IMR-90 (cell line): ENCODE measurements around the gene DHRSX. TPM values are rescaled to one million over a fixed set of nuclear protein-coding genes. Genes with fewer than 3 reads are reported as not detected.

Source experiments
- ATAC-seq: fragments of 200-7000 bp; cut with Tn5 transposase; 2 replicates; pipeline ENCODE4 v1.9.1; 2020; ENCODE audit warnings: low read depth, mild to moderate bottlenecking, moderate library complexity
- BruUV-seq: library from RNA; stranded (reverse); fragments of 400-500 nt; replicated peaks from 2 replicates; lab custom pipeline; 2021; lab: Mats Ljungman, UMichigan
- CTCF ChIA-PET: fragments of 300-600 bp; formaldehyde crosslinking; extraction: SDS; loops from one replicate; lab custom pipeline; 2021; ENCODE audit warnings: antibody characterized with exemption; lab: Yijun Ruan, JAX
- POLR2A ChIA-PET: fragments of 300-600 bp; sonication (Branson Sonifier 250); formaldehyde crosslinking; loops from one replicate; lab custom pipeline; 2022; ENCODE audit warnings: antibody characterized with exemption; ENCODE audit not compliant: unreplicated experiment; lab: Charles Lee
- DNase-seq: peaks from one replicate; pipeline ENCODE4 v3.0.0; 2013
- H2AFZ ChIP-seq: replicated peaks from 2 replicates; pipeline ENCODE3; 2013; ENCODE audit warnings: low read length, mild to moderate bottlenecking; ENCODE audit not compliant: poor library complexity
- H2AK5ac ChIP-seq: 2 replicates; pipeline ENCODE4 v1.6.1; 2013; ENCODE audit warnings: low read depth, low read length, inconsistent platforms
- H2AK9ac ChIP-seq: replicated peaks from 2 replicates; pipeline ENCODE3; 2013; ENCODE audit warnings: mild to moderate bottlenecking, low read depth, low read length, moderate library complexity; ENCODE audit not compliant: poor library complexity
- H2BK120ac ChIP-seq: 2 replicates; pipeline ENCODE4 v1.6.1; 2013; ENCODE audit warnings: low read depth, low read length, inconsistent platforms
- H2BK15ac ChIP-seq: 3 replicates; pipeline ENCODE4 v1.6.1; 2013; ENCODE audit warnings: low read depth, low read length, inconsistent platforms
- H2BK20ac ChIP-seq: 2 replicates; pipeline ENCODE4 v1.6.1; 2013; ENCODE audit warnings: low read depth, mild to moderate bottlenecking, inconsistent platforms, low read length, moderate library complexity
- H2BK5ac ChIP-seq: 2 replicates; pipeline ENCODE4 v1.6.1; 2013; ENCODE audit warnings: mild to moderate bottlenecking, low read depth, low read length, inconsistent platforms; ENCODE audit not compliant: poor library complexity, severe bottlenecking
- H3K14ac ChIP-seq: replicated peaks from 2 replicates; pipeline ENCODE4 v1.6.1; 2013; ENCODE audit warnings: low read depth, low read length, inconsistent platforms
- H3K18ac ChIP-seq: 2 replicates; pipeline ENCODE4 v1.6.1; 2013; ENCODE audit warnings: low read depth, low read length, control low read depth
- H3K23ac ChIP-seq: 2 replicates; pipeline ENCODE4 v1.6.1; 2013; ENCODE audit warnings: low read depth, low read length, inconsistent platforms
- H3K27ac ChIP-seq: 2 replicates; pipeline ENCODE4 v1.5.1; 2013; ENCODE audit warnings: mild to moderate bottlenecking, control low read depth, low read length; ENCODE audit not compliant: insufficient read depth
- H3K27me3 ChIP-seq: 2 replicates; pipeline ENCODE4 v1.6.1; 2013; ENCODE audit warnings: low read length; ENCODE audit not compliant: control insufficient read depth, insufficient read depth
- H3K36me3 ChIP-seq: 2 replicates; pipeline ENCODE4 v1.6.1; 2013; ENCODE audit warnings: low read length, mixed read lengths; ENCODE audit not compliant: control insufficient read depth, insufficient read depth
- H3K4ac ChIP-seq: 2 replicates; pipeline ENCODE4 v1.6.1; 2013; ENCODE audit warnings: low read depth, low read length, inconsistent platforms
- H3K4me1 ChIP-seq: 2 replicates; pipeline ENCODE4 v1.6.1; 2013; ENCODE audit warnings: low read length, mixed read lengths; ENCODE audit not compliant: control insufficient read depth, insufficient read depth
- H3K4me2 ChIP-seq: 2 replicates; pipeline ENCODE4 v1.6.1; 2013; ENCODE audit warnings: low read depth, mild to moderate bottlenecking, control low read depth, low read length, moderate library complexity
- H3K4me3 ChIP-seq: 2 replicates; pipeline ENCODE4 v1.5.1; 2013; ENCODE audit warnings: low read depth, mild to moderate bottlenecking, control low read depth, low read length, moderate library complexity; ENCODE audit not compliant: insufficient read depth
- H3K56ac ChIP-seq: 2 replicates; pipeline ENCODE4 v1.6.1; 2013; ENCODE audit warnings: low read length, inconsistent platforms; ENCODE audit not compliant: insufficient read depth; ENCODE audit errors: extremely low read depth
- H3K79me1 ChIP-seq, 2 experiments: 2 replicates each; pipeline ENCODE4 v1.6.1; 2013; ENCODE audit warnings: low read length in 2 of 2, inconsistent platforms in 1 of 2, low read depth in 1 of 2
- H3K9ac ChIP-seq: 2 replicates; pipeline ENCODE4 v1.6.1; 2013; ENCODE audit warnings: low read depth, low read length, control low read depth
- H3K9me1 ChIP-seq: 2 replicates; pipeline ENCODE4 v1.6.1; 2013; ENCODE audit warnings: low read length, inconsistent platforms; ENCODE audit not compliant: insufficient read depth
- H3K9me3 ChIP-seq: 2 replicates; pipeline ENCODE4 v1.6.1; 2013; ENCODE audit warnings: low read length; ENCODE audit not compliant: control insufficient read depth, insufficient read depth
- H4K20me1 ChIP-seq: 2 replicates; pipeline ENCODE4 v1.6.1; 2013; ENCODE audit warnings: low read length, inconsistent platforms; ENCODE audit not compliant: insufficient read depth
- H4K5ac ChIP-seq: 2 replicates; pipeline ENCODE4 v1.6.1; 2013; ENCODE audit warnings: mild to moderate bottlenecking, low read depth, low read length, control low read depth
- H4K8ac ChIP-seq, 2 experiments: 2 replicates each; pipeline ENCODE4 v1.6.1; 2013; ENCODE audit warnings: low read depth in 2 of 2, low read length in 2 of 2, control low read depth in 1 of 2, inconsistent platforms in 1 of 2
- H4K91ac ChIP-seq: 2 replicates; pipeline ENCODE4 v1.6.1; 2013; ENCODE audit warnings: low read depth, low read length, inconsistent platforms; ENCODE audit not compliant: insufficient read depth
- BHLHE40 ChIP-seq: fragments of 150-350 bp; IDR thresholded peaks from 2 replicates; pipeline ENCODE4 v1.6.1; 2016; ENCODE audit warnings: mild to moderate bottlenecking, low read depth, low read length
- CEBPB ChIP-seq: IDR thresholded peaks from 2 replicates; pipeline ENCODE4 v1.6.1; 2012; ENCODE audit warnings: low read depth, low read length, improper control_type of control experiment
- FOS ChIP-seq: fragments of 150-350 bp; IDR thresholded peaks from 2 replicates; pipeline ENCODE4 v1.6.1; 2016; ENCODE audit warnings: low read depth, low read length
- MAFK ChIP-seq: IDR thresholded peaks from 2 replicates; pipeline ENCODE4 v1.6.1; 2012; ENCODE audit warnings: low read depth, low read length, improper control_type of control experiment
- MAZ ChIP-seq: IDR thresholded peaks from 2 replicates; pipeline ENCODE4 v1.6.1; 2012; ENCODE audit warnings: low read depth, mild to moderate bottlenecking, low read length, improper control_type of control experiment, moderate library complexity, borderline replicate concordance
- NFE2L2 ChIP-seq: fragments of 150-350 bp; IDR thresholded peaks from 2 replicates; pipeline ENCODE4 v1.6.1; 2016; ENCODE audit warnings: low read depth, mild to moderate bottlenecking, low read length
- POLR2A ChIP-seq: IDR thresholded peaks from 2 replicates; pipeline ENCODE4 v1.6.1; 2012; ENCODE audit warnings: mild to moderate bottlenecking, low read depth, low read length
- RAD21 ChIP-seq: IDR thresholded peaks from 2 replicates; pipeline ENCODE4 v1.6.1; 2012; ENCODE audit warnings: low read length, improper control_type of control experiment
- RFX5 ChIP-seq: IDR thresholded peaks from 2 replicates; pipeline ENCODE4 v1.8.0; 2012; ENCODE audit warnings: low read depth, mild to moderate bottlenecking, low read length, moderate library complexity
- USF2 ChIP-seq: fragments of 150-350 bp; IDR thresholded peaks from 2 replicates; pipeline ENCODE4 v1.6.1; 2017; ENCODE audit warnings: mild to moderate bottlenecking, antibody characterized with exemption, low read length, low read depth
- WGBS, 2 experiments: methylation state at CpG; one replicate each; pipeline versions ENCODE4 v1.1.5 to v1.1.7; 2013; ENCODE audit warnings: missing lambda C conversion rate in 2 of 2; ENCODE audit not compliant: insufficient read length in 1 of 2; ENCODE audit errors: extremely low coverage in 2 of 2; 5-methylcytosine and 5-hydroxymethylcytosine counted together
- dilution Hi-C: fragments of 300-500 bp; cut with HindIII; formaldehyde crosslinking; loops from one replicate; pipeline ENCODE4 v1.14.3; 2018; ENCODE audit warnings: low sequenced_read_pairs; ENCODE audit not compliant: unreplicated experiment
- in situ Hi-C: fragments of 300-500 bp; cut with MboI; formaldehyde crosslinking; loops from 3 replicates; pipeline ENCODE4 v1.14.3; 2019; ENCODE audit warnings: low sequenced_read_pairs, inconsistent platforms, mixed read lengths
- intact Hi-C: fragments of 100-400 bp; cut with micrococcal nuclease; formaldehyde crosslinking; loops from 2 replicates; pipeline ENCODE4 v1.10.0; 2022
- polyA plus RNA-seq, 3 experiments: library from polyadenylated mRNA; depleted of rRNA; stranded (reverse); fragments of >200 nt; gene quantifications; 2 replicates each; pipeline ENCODE4 v1.2.3, GENCODE V29; 2012; ENCODE audit warnings: low replicate concordance in 1 of 3
- total RNA-seq: library from RNA; depleted of rRNA; stranded (reverse); fragments of >200 nt; gene quantifications from 2 replicates; pipeline ENCODE4 v1.2.3, GENCODE V29; 2012

The DHRSX gene
- total and polyA plus RNA-seq, 2 of the 4 experiments (the other 2 are of a cell fraction), result 26.2 to 38.0 TPM

GRCh38 chrX:2466876-2467656 is 33.7 kb downstream of the DHRSX start:
- CTCF ChIA-PET, result no interaction called here
- BruUV-seq, result no TSS peak

More at GRCh38 chrX:2466876-2467656, 33.7 kb downstream of the DHRSX start:
- intact Hi-C loops, result no loop called here
- WGBS, 2 experiments, result 70% methylated on average over 2 of the region's 20 CpGs; no CpG with 5 or more reads in 1 of the 2 experiments
- H4K5ac ChIP-seq, result no peak overlapping the region
- H3K4me3 ChIP-seq, result no peak overlapping the region
- dilution Hi-C loops, result no loop called here
- H3K27me3 ChIP-seq, result no peaks in the 10 kb centered on the region
- H3K9me3 ChIP-seq, result no peaks in the 10 kb centered on the region
- POLR2A ChIA-PET, result no interaction called here
- no peak overlapping the region for H3K4me2 ChIP-seq
- H3K56ac ChIP-seq, result no peak overlapping the region
- no peak overlapping the region for H3K9ac ChIP-seq
- no peak overlapping the region for H3K4ac ChIP-seq
- no peak overlapping the region for H4K8ac ChIP-seq
- H4K91ac ChIP-seq, result no peak overlapping the region
- no peak for DNase-seq
- H3K36me3 ChIP-seq, result peaks cover 2% of the 10 kb centered on the region; the same call in 1 of the 2 replicates
- H2AK9ac ChIP-seq, result no peak overlapping the region
- no peak overlapping the region for H3K18ac ChIP-seq
- H2BK120ac ChIP-seq, result no peak overlapping the region
- no peak overlapping the region for H3K23ac ChIP-seq
- no peaks in the 10 kb centered on the region for H3K4me1 ChIP-seq
- peaks cover 44 to 74% of the 10 kb centered on the region in 2 experiments for H3K79me1 ChIP-seq
- H2AK5ac ChIP-seq, result no peak overlapping the region
- no peak overlapping the region for H2BK20ac ChIP-seq
- no peak for TF ChIP-seq CEBPB
- no peak for TF ChIP-seq RAD21
- TF ChIP-seq RFX5, result no peak
- no peak for TF ChIP-seq USF2
- TF ChIP-seq FOS, result no peak
- no peak for TF ChIP-seq POLR2A
- TF ChIP-seq MAFK, result no peak
- TF ChIP-seq BHLHE40, result no peak
- no peak for TF ChIP-seq NFE2L2
- TF ChIP-seq MAZ, result no peak
- no peak overlapping the region for H3K14ac ChIP-seq
- peaks cover 16% of the 10 kb centered on the region for H3K9me1 ChIP-seq
- no peak overlapping the region for H2BK15ac ChIP-seq
- H2AFZ ChIP-seq, result no peak overlapping the region
- H4K20me1 ChIP-seq, result peaks cover 38% of the 10 kb centered on the region
- no peak for ATAC-seq
- H2BK5ac ChIP-seq, result no peak overlapping the region
- H3K27ac ChIP-seq, result no peak overlapping the region
- in situ Hi-C loops, result no loop called here
